HepG2 (cell line): ENCODE measurements around the gene STK24. TPM values are rescaled to one million over a fixed set of nuclear protein-coding genes. Genes with fewer than 3 reads are reported as not detected.
"Not testable (repeated sequence)": the region's sequence is repeated elsewhere in the genome, so short reads cannot be mapped to it uniquely, and the experiment has no call there.

ENCODE experiments used
- CEBPG ChIP-seq: IDR thresholded peaks from 2 replicates; pipeline ENCODE4 v1.6.1; 2016
- CREM ChIP-seq, 2 experiments: sonication (generic) in 1 of 2; formaldehyde crosslinking in 1 of 2; IDR thresholded peaks; 2 replicates each; pipeline versions ENCODE4 v1.4.0 to v1.6.1; 2016 to 2020; ENCODE audit warnings: antibody characterized with exemption in 1 of 2, mild to moderate bottlenecking in 1 of 2, missing genetic modification reagents in 1 of 2
- FOXA1 ChIP-seq, 2 experiments: fragments of 450-650 bp in 1 of 2; sonication (generic) in 1 of 2; formaldehyde crosslinking in 1 of 2; IDR thresholded peaks; 2 replicates each; pipeline versions ENCODE4 v1.4.0 to v1.6.1; 2016 to 2020; ENCODE audit warnings: missing genetic modification reagents in 1 of 2
- FOXK1 ChIP-seq: sonication (generic); formaldehyde crosslinking; IDR thresholded peaks from 2 replicates; pipeline ENCODE4 v1.4.0; 2020; ENCODE audit warnings: low read depth, missing genetic modification reagents, borderline replicate concordance
- HMG20B ChIP-seq: conservative IDR thresholded peaks from 2 replicates; pipeline ENCODE4 v1.6.1; 2016; ENCODE audit warnings: missing genetic modification reagents, missing compliant biosample characterization
- IRF2 ChIP-seq: IDR thresholded peaks from 2 replicates; pipeline ENCODE4 v1.6.1; 2018; ENCODE audit warnings: missing genetic modification reagents, missing compliant biosample characterization
- KDM4B ChIP-seq: sonication (generic); formaldehyde crosslinking; IDR thresholded peaks from 2 replicates; pipeline ENCODE4 v1.4.0; 2020; ENCODE audit warnings: missing genetic modification reagents
- KDM6A ChIP-seq: IDR thresholded peaks from 2 replicates; pipeline ENCODE4 v1.6.1; 2016; ENCODE audit warnings: low read depth
- MXD4 ChIP-seq: IDR thresholded peaks from 2 replicates; pipeline ENCODE4 v1.6.1; 2016; ENCODE audit warnings: mild to moderate bottlenecking, missing biosample characterization, missing genetic modification reagents
- MYPOP ChIP-seq: sonication (generic); formaldehyde crosslinking; IDR thresholded peaks from 2 replicates; pipeline ENCODE4 v1.8.1; 2023; ENCODE audit warnings: mild to moderate bottlenecking, moderate library complexity, missing genetic modification reagents
- PHF21A ChIP-seq: sonication (generic); formaldehyde crosslinking; IDR thresholded peaks from 2 replicates; pipeline ENCODE4 v1.5.0; 2020; ENCODE audit warnings: mild to moderate bottlenecking, missing genetic modification reagents
- PPARG ChIP-seq: conservative IDR thresholded peaks from 2 replicates; pipeline ENCODE4 v1.6.1; 2016; ENCODE audit warnings: missing biosample characterization, missing genetic modification reagents
- RFXAP ChIP-seq: sonication (generic); formaldehyde crosslinking; IDR thresholded peaks from 2 replicates; pipeline ENCODE4 v1.4.0; 2020; ENCODE audit warnings: missing genetic modification reagents, borderline replicate concordance
- SP140L ChIP-seq: sonication (generic); formaldehyde crosslinking; IDR thresholded peaks from 2 replicates; pipeline ENCODE4 v1.4.0; 2020; ENCODE audit warnings: missing genetic modification reagents, borderline replicate concordance
- THAP9 ChIP-seq: sonication (generic); formaldehyde crosslinking; IDR thresholded peaks from 2 replicates; pipeline ENCODE4; 2020; ENCODE audit warnings: missing genetic modification reagents, mild to moderate bottlenecking, borderline replicate concordance
- THRA ChIP-seq: sonication (generic); formaldehyde crosslinking; IDR thresholded peaks from 2 replicates; pipeline ENCODE4 v1.4.0; 2020; ENCODE audit warnings: missing genetic modification reagents, borderline replicate concordance
- YEATS4 ChIP-seq: sonication (generic); formaldehyde crosslinking; IDR thresholded peaks from 2 replicates; pipeline ENCODE4 v1.4.0; 2020; ENCODE audit warnings: missing genetic modification reagents, borderline replicate concordance
- ZFP1 ChIP-seq: IDR thresholded peaks from 2 replicates; pipeline ENCODE4 v1.6.1; 2016
- ZFX ChIP-seq: sonication (generic); formaldehyde crosslinking; IDR thresholded peaks from 2 replicates; pipeline ENCODE4 v1.4.0; 2020; ENCODE audit warnings: mild to moderate bottlenecking, low read depth, missing genetic modification reagents, moderate library complexity
- ZNF12 ChIP-seq: sonication (generic); formaldehyde crosslinking; IDR thresholded peaks from 2 replicates; pipeline ENCODE4 v1.5.0; 2020; ENCODE audit warnings: missing genetic modification reagents
- ZNF629 ChIP-seq: sonication (generic); formaldehyde crosslinking; conservative IDR thresholded peaks from 2 replicates; pipeline ENCODE4 v1.5.0; 2020; ENCODE audit warnings: missing genetic modification reagents
- ZSCAN21 ChIP-seq: sonication (generic); formaldehyde crosslinking; IDR thresholded peaks from 2 replicates; pipeline ENCODE4 v1.8.0; 2022; ENCODE audit warnings: mild to moderate bottlenecking, missing genetic modification reagents, moderate library complexity, borderline replicate concordance
- polyA plus RNA-seq, 8 experiments: library from polyadenylated mRNA; depleted of rRNA in 3 of 8; stranded (reverse) in 7 of 8; unstranded in 1 of 8; fragments of >200 nt; fragmentation: Illumina TruSeq in 4 of 8; extraction: Trizol in 4 of 8; gene quantifications; 2 replicates each; pipeline versions ENCODE4 v1.2.1 to v1.2.3, GENCODE V29; 2011 to 2016; ENCODE audit warnings: low read depth in 4 of 8, missing spikeins in 1 of 8, mixed read lengths in 1 of 8; ENCODE audit not compliant: insufficient read depth in 1 of 8
- total RNA-seq, 5 experiments: library from RNA; depleted of rRNA; stranded (reverse); fragments of >200 nt; fragmentation: Illumina TruSeq; extraction: Trizol; gene quantifications; 2 replicates each; pipeline ENCODE4 v1.2.3, GENCODE V29; 2016; ENCODE audit warnings: low read depth in 1 of 5

Gene STK24
- total and polyA plus RNA-seq, 2 of the 13 experiments (the other 11 are each of a cell fraction or from before 2014, with no cell fraction given): 51.3 to 73.0 TPM

GRCh38 chr13:98569494-98570367 is 7.2 kb downstream of the STK24 start (continued):
- TF ChIP-seq ZFP1 (peak; percentile 38; the same call in 1 of the 2 replicates), IRF2 (peak; percentile 92), MYPOP (CRISPR knock-in tag) (peak; percentile 70; the same call in 1 of the 2 replicates), PHF21A (CRISPR knock-in tag) (peak; percentile 97), ZFX (peak; percentile 11; the same call in 1 of the 2 replicates), ZSCAN21 (CRISPR knock-in tag) (0 out of 2 replicates have a peak, but pooled peaks have one; percentile 28), ZNF12 (CRISPR knock-in tag) (peak; percentile 77; the same call in 1 of the 2 replicates), FOXK1 (CRISPR knock-in tag) (peak; percentile 86; the same call in 1 of the 2 replicates), SP140L (CRISPR knock-in tag) (0 out of 2 replicates have a peak, but pooled peaks have one; percentile 54), YEATS4 (CRISPR knock-in tag) (peak; percentile 35; the same call in 1 of the 2 replicates), CREM (IDR thresholded peaks at IDR 0.05) (peak; percentile 82; the same call in 1 of the 2 replicates), HMG20B (CRISPR knock-in tag) (peak; percentile 76), CEBPG (peak; percentile 97), KDM6A (peak; percentile 81), KDM4B (CRISPR knock-in tag) (peak; percentile 77; the same call in 1 of the 2 replicates), THRA (CRISPR knock-in tag) (peak; percentile 69; the same call in 1 of the 2 replicates), ZNF629 (CRISPR knock-in tag) (0 out of 2 replicates have a peak, but pooled peaks have one; percentile 35), THAP9 (peak; percentile 94), FOXA1 (IDR thresholded peaks at IDR 0.05) (peak; percentile 61; the same call in 1 of the 2 replicates), FOXA1 (CRISPR knock-in tag; IDR thresholded peaks at IDR 0.05) (peak; percentile 96), PPARG (CRISPR knock-in tag) (peak; percentile 77), RFXAP (peak; percentile 51; the same call in 1 of the 2 replicates), MXD4 (CRISPR knock-in tag) (peak; percentile 52; the same call in 1 of the 2 replicates)
- not testable (repeated sequence) for TF ChIP-seq CREM (CRISPR knock-in tag; IDR thresholded peaks at IDR 0.05)
